IMR-90 (cell line): ENCODE results near the gene LMO1. TPM values are rescaled to one million over a fixed set of nuclear protein-coding genes. Genes with fewer than 3 reads are reported as not detected.

Experiments
- ATAC-seq: fragments of 200-7000 bp; cut with Tn5 transposase; 2 replicates; pipeline ENCODE4 v1.9.1; 2020; ENCODE audit warnings: low read depth, mild to moderate bottlenecking, moderate library complexity
- BruUV-seq: library from RNA; stranded (reverse); fragments of 400-500 nt; replicated peaks from 2 replicates; lab custom pipeline; 2021; lab: Mats Ljungman, UMichigan
- CTCF ChIA-PET: fragments of 300-600 bp; formaldehyde crosslinking; extraction: SDS; loops from one replicate; lab custom pipeline; 2021; ENCODE audit warnings: antibody characterized with exemption; lab: Yijun Ruan, JAX
- POLR2A ChIA-PET: fragments of 300-600 bp; sonication (Branson Sonifier 250); formaldehyde crosslinking; loops from one replicate; lab custom pipeline; 2022; ENCODE audit warnings: antibody characterized with exemption; ENCODE audit not compliant: unreplicated experiment; lab: Charles Lee
- DNase-seq: peaks from one replicate; pipeline ENCODE4 v3.0.0; 2013
- H2AFZ ChIP-seq: replicated peaks from 2 replicates; pipeline ENCODE3; 2013; ENCODE audit warnings: low read length, mild to moderate bottlenecking; ENCODE audit not compliant: poor library complexity
- H2AK5ac ChIP-seq: 2 replicates; pipeline ENCODE4 v1.6.1; 2013; ENCODE audit warnings: low read depth, low read length, inconsistent platforms
- H2AK9ac ChIP-seq: replicated peaks from 2 replicates; pipeline ENCODE3; 2013; ENCODE audit warnings: mild to moderate bottlenecking, low read depth, low read length, moderate library complexity; ENCODE audit not compliant: poor library complexity
- H2BK120ac ChIP-seq: 2 replicates; pipeline ENCODE4 v1.6.1; 2013; ENCODE audit warnings: low read depth, low read length, inconsistent platforms
- H2BK15ac ChIP-seq: 3 replicates; pipeline ENCODE4 v1.6.1; 2013; ENCODE audit warnings: low read depth, low read length, inconsistent platforms
- H2BK20ac ChIP-seq: 2 replicates; pipeline ENCODE4 v1.6.1; 2013; ENCODE audit warnings: low read depth, mild to moderate bottlenecking, inconsistent platforms, low read length, moderate library complexity
- H2BK5ac ChIP-seq: 2 replicates; pipeline ENCODE4 v1.6.1; 2013; ENCODE audit warnings: mild to moderate bottlenecking, low read depth, low read length, inconsistent platforms; ENCODE audit not compliant: poor library complexity, severe bottlenecking
- H3K14ac ChIP-seq: replicated peaks from 2 replicates; pipeline ENCODE4 v1.6.1; 2013; ENCODE audit warnings: low read depth, low read length, inconsistent platforms
- H3K18ac ChIP-seq: 2 replicates; pipeline ENCODE4 v1.6.1; 2013; ENCODE audit warnings: low read depth, low read length, control low read depth
- H3K23ac ChIP-seq: 2 replicates; pipeline ENCODE4 v1.6.1; 2013; ENCODE audit warnings: low read depth, low read length, inconsistent platforms
- H3K27ac ChIP-seq: 2 replicates; pipeline ENCODE4 v1.5.1; 2013; ENCODE audit warnings: mild to moderate bottlenecking, control low read depth, low read length; ENCODE audit not compliant: insufficient read depth
- H3K27me3 ChIP-seq: 2 replicates; pipeline ENCODE4 v1.6.1; 2013; ENCODE audit warnings: low read length; ENCODE audit not compliant: control insufficient read depth, insufficient read depth
- H3K36me3 ChIP-seq: 2 replicates; pipeline ENCODE4 v1.6.1; 2013; ENCODE audit warnings: low read length, mixed read lengths; ENCODE audit not compliant: control insufficient read depth, insufficient read depth
- H3K4ac ChIP-seq: 2 replicates; pipeline ENCODE4 v1.6.1; 2013; ENCODE audit warnings: low read depth, low read length, inconsistent platforms
- H3K4me1 ChIP-seq: 2 replicates; pipeline ENCODE4 v1.6.1; 2013; ENCODE audit warnings: low read length, mixed read lengths; ENCODE audit not compliant: control insufficient read depth, insufficient read depth
- H3K4me2 ChIP-seq: 2 replicates; pipeline ENCODE4 v1.6.1; 2013; ENCODE audit warnings: low read depth, mild to moderate bottlenecking, control low read depth, low read length, moderate library complexity
- H3K4me3 ChIP-seq: 2 replicates; pipeline ENCODE4 v1.5.1; 2013; ENCODE audit warnings: low read depth, mild to moderate bottlenecking, control low read depth, low read length, moderate library complexity; ENCODE audit not compliant: insufficient read depth
- H3K56ac ChIP-seq: 2 replicates; pipeline ENCODE4 v1.6.1; 2013; ENCODE audit warnings: low read length, inconsistent platforms; ENCODE audit not compliant: insufficient read depth; ENCODE audit errors: extremely low read depth
- H3K79me1 ChIP-seq, 2 experiments: 2 replicates each; pipeline ENCODE4 v1.6.1; 2013; ENCODE audit warnings: low read length in 2 of 2, inconsistent platforms in 1 of 2, low read depth in 1 of 2
- H3K9ac ChIP-seq: 2 replicates; pipeline ENCODE4 v1.6.1; 2013; ENCODE audit warnings: low read depth, low read length, control low read depth
- H3K9me1 ChIP-seq: 2 replicates; pipeline ENCODE4 v1.6.1; 2013; ENCODE audit warnings: low read length, inconsistent platforms; ENCODE audit not compliant: insufficient read depth
- H3K9me3 ChIP-seq: 2 replicates; pipeline ENCODE4 v1.6.1; 2013; ENCODE audit warnings: low read length; ENCODE audit not compliant: control insufficient read depth, insufficient read depth
- H4K20me1 ChIP-seq: 2 replicates; pipeline ENCODE4 v1.6.1; 2013; ENCODE audit warnings: low read length, inconsistent platforms; ENCODE audit not compliant: insufficient read depth
- H4K5ac ChIP-seq: 2 replicates; pipeline ENCODE4 v1.6.1; 2013; ENCODE audit warnings: mild to moderate bottlenecking, low read depth, low read length, control low read depth
- H4K8ac ChIP-seq, 2 experiments: 2 replicates each; pipeline ENCODE4 v1.6.1; 2013; ENCODE audit warnings: low read depth in 2 of 2, low read length in 2 of 2, control low read depth in 1 of 2, inconsistent platforms in 1 of 2
- H4K91ac ChIP-seq: 2 replicates; pipeline ENCODE4 v1.6.1; 2013; ENCODE audit warnings: low read depth, low read length, inconsistent platforms; ENCODE audit not compliant: insufficient read depth
- CHD1 ChIP-seq: IDR thresholded peaks from 2 replicates; pipeline ENCODE4 v1.6.1; 2012; ENCODE audit warnings: low read depth, low read length, improper control_type of control experiment
- CTCF ChIP-seq: conservative IDR thresholded peaks from 2 replicates; pipeline ENCODE4 v1.5.1; 2012; ENCODE audit warnings: mild to moderate bottlenecking, low read depth, low read length, improper control_type of control experiment
- ELK1 ChIP-seq: fragments of 150-350 bp; IDR thresholded peaks from 2 replicates; pipeline ENCODE4 v1.6.1; 2016; ENCODE audit warnings: low read depth, mild to moderate bottlenecking, low read length, moderate library complexity, borderline replicate concordance
- FOS ChIP-seq: fragments of 150-350 bp; IDR thresholded peaks from 2 replicates; pipeline ENCODE4 v1.6.1; 2016; ENCODE audit warnings: low read depth, low read length
- MAFK ChIP-seq: IDR thresholded peaks from 2 replicates; pipeline ENCODE4 v1.6.1; 2012; ENCODE audit warnings: low read depth, low read length, improper control_type of control experiment
- MAZ ChIP-seq: IDR thresholded peaks from 2 replicates; pipeline ENCODE4 v1.6.1; 2012; ENCODE audit warnings: low read depth, mild to moderate bottlenecking, low read length, improper control_type of control experiment, moderate library complexity, borderline replicate concordance
- MXI1 ChIP-seq: IDR thresholded peaks from 2 replicates; pipeline ENCODE4 v1.6.1; 2012; ENCODE audit warnings: low read depth, mild to moderate bottlenecking, low read length, moderate library complexity, borderline replicate concordance
- NFE2L2 ChIP-seq: fragments of 150-350 bp; IDR thresholded peaks from 2 replicates; pipeline ENCODE4 v1.6.1; 2016; ENCODE audit warnings: low read depth, mild to moderate bottlenecking, low read length
- RCOR1 ChIP-seq: IDR thresholded peaks from 2 replicates; pipeline ENCODE4 v1.6.1; 2012; ENCODE audit warnings: mild to moderate bottlenecking, low read length, improper control_type of control experiment; ENCODE audit not compliant: insufficient replicate concordance
- RFX5 ChIP-seq: IDR thresholded peaks from 2 replicates; pipeline ENCODE4 v1.8.0; 2012; ENCODE audit warnings: low read depth, mild to moderate bottlenecking, low read length, moderate library complexity
- SMC3 ChIP-seq: fragments of 150-350 bp; IDR thresholded peaks from 2 replicates; pipeline ENCODE4 v1.6.1; 2016; ENCODE audit warnings: low read depth, mild to moderate bottlenecking, antibody characterized with exemption, low read length, moderate library complexity
- USF2 ChIP-seq: fragments of 150-350 bp; IDR thresholded peaks from 2 replicates; pipeline ENCODE4 v1.6.1; 2017; ENCODE audit warnings: mild to moderate bottlenecking, antibody characterized with exemption, low read length, low read depth
- WGBS, 2 experiments: methylation state at CpG; one replicate each; pipeline versions ENCODE4 v1.1.5 to v1.1.7; 2013; ENCODE audit warnings: missing lambda C conversion rate in 2 of 2; ENCODE audit not compliant: insufficient read length in 1 of 2; ENCODE audit errors: extremely low coverage in 2 of 2; 5-methylcytosine and 5-hydroxymethylcytosine counted together
- dilution Hi-C: fragments of 300-500 bp; cut with HindIII; formaldehyde crosslinking; loops from one replicate; pipeline ENCODE4 v1.14.3; 2018; ENCODE audit warnings: low sequenced_read_pairs; ENCODE audit not compliant: unreplicated experiment
- in situ Hi-C: fragments of 300-500 bp; cut with MboI; formaldehyde crosslinking; loops from 3 replicates; pipeline ENCODE4 v1.14.3; 2019; ENCODE audit warnings: low sequenced_read_pairs, inconsistent platforms, mixed read lengths
- intact Hi-C: fragments of 100-400 bp; cut with micrococcal nuclease; formaldehyde crosslinking; loops from 2 replicates; pipeline ENCODE4 v1.10.0; 2022
- polyA plus RNA-seq, 3 experiments: library from polyadenylated mRNA; depleted of rRNA; stranded (reverse); fragments of >200 nt; gene quantifications; 2 replicates each; pipeline ENCODE4 v1.2.3, GENCODE V29; 2012; ENCODE audit warnings: low replicate concordance in 1 of 3
- total RNA-seq: library from RNA; depleted of rRNA; stranded (reverse); fragments of >200 nt; gene quantifications from 2 replicates; pipeline ENCODE4 v1.2.3, GENCODE V29; 2012

The LMO1 gene
- total and polyA plus RNA-seq, 2 of the 4 experiments (the other 2 are of a cell fraction), result not detected

GRCh38 chr11:8232849-8233606, 30.6 kb downstream of the LMO1 start:
- Histone ChIP-seq H3K4me3 (no peak overlapping the region), H3K4me1 (no peaks in the 10 kb centered on the region; the same call in 1 of the 2 replicates), H3K23ac (no peak overlapping the region), H4K20me1 (no peaks in the 10 kb centered on the region), H2AK5ac (no peak overlapping the region), H3K18ac (no peak overlapping the region), H3K79me1 (no peaks in the 10 kb centered on the region), H4K8ac (no peak overlapping the region), H3K9me1 (no peaks in the 10 kb centered on the region), H3K36me3 (no peaks in the 10 kb centered on the region), H3K27me3 (peaks cover 15% of the 10 kb centered on the region), H3K9ac (no peak overlapping the region), H2BK20ac (no peak overlapping the region), H3K27ac (no peak overlapping the region), H4K91ac (no peak overlapping the region), H2AFZ (peak overlapping the region; percentile 2), H4K5ac (no peak overlapping the region), H2AK9ac (no peak overlapping the region), H3K14ac (no peak overlapping the region), H3K4ac (no peak overlapping the region), H3K56ac (no peak overlapping the region), H2BK15ac (no peak overlapping the region), H2BK5ac (no peak overlapping the region), H2BK120ac (no peak overlapping the region), H3K4me2 (no peak overlapping the region), H3K9me3 (no peaks in the 10 kb centered on the region)
- DNase-seq, result no peak
- 40% methylated on average over 3 of the region's 9 CpGs; no CpG with 5 or more reads in 1 of the 2 experiments for WGBS, 2 experiments
- TF ChIP-seq CHD1, result no peak
- TF ChIP-seq CTCF, result no peak
- TF ChIP-seq MAFK, result no peak
- TF ChIP-seq MAZ, result no peak
- no peak for TF ChIP-seq RCOR1
- TF ChIP-seq USF2, result no peak
- no peak for TF ChIP-seq RFX5
- no peak for TF ChIP-seq FOS
- TF ChIP-seq SMC3, result no peak
- TF ChIP-seq MXI1, result no peak
- no peak for TF ChIP-seq NFE2L2
- no peak for TF ChIP-seq ELK1
- dilution Hi-C loops (no loop called here), intact Hi-C loops (no loop called here), in situ Hi-C loops (loop anchor here (25.0 kb wide), 2 partner anchors 729 to 879 kb away; partner anchors contain the start of gene TMEM9B)
- ChIA-PET CTCF (no interaction called here), POLR2A (no interaction called here)
- no TSS peak for BruUV-seq
- ATAC-seq, result no peak
